Activated naive CD4-positive, alpha-beta T cell treated with anti-CD3 and anti-CD28 coated beads, Interleukin-2, amount 50 U/mL, for 24 hours (primary cell): Measurements from ENCODE around the gene CLTRN.

Experiments
- H3K27ac Mint-ChIP-seq: one replicate; pipeline ENCODE4 v1.8.0; 2021; ENCODE audit warnings: mild to moderate bottlenecking, mixed read lengths
- H3K27me3 Mint-ChIP-seq: one replicate; pipeline ENCODE4 v1.8.0; 2021; ENCODE audit warnings: mixed read lengths
- H3K36me3 Mint-ChIP-seq: one replicate; pipeline ENCODE4 v1.8.0; 2021; ENCODE audit warnings: mixed read lengths
- H3K4me1 Mint-ChIP-seq: one replicate; pipeline ENCODE4 v1.8.0; 2021; ENCODE audit warnings: mixed read lengths
- H3K4me3 Mint-ChIP-seq: one replicate; pipeline ENCODE4 v1.8.0; 2021; ENCODE audit warnings: mild to moderate bottlenecking, mixed read lengths
- H3K9me3 Mint-ChIP-seq: one replicate; pipeline ENCODE4 v1.8.0; 2021; ENCODE audit warnings: mixed read lengths

The CLTRN gene

GRCh38 chrX:15617111-15617510, 47.5 kb downstream of the CLTRN start:
- H3K36me3 Mint-ChIP-seq = no peaks in the 10 kb centered on the region
- no peak overlapping the region for H3K27ac Mint-ChIP-seq
- no peaks in the 10 kb centered on the region for H3K4me1 Mint-ChIP-seq
- H3K27me3 Mint-ChIP-seq = peaks cover 4% of the 10 kb centered on the region
- no peaks in the 10 kb centered on the region for H3K9me3 Mint-ChIP-seq
- H3K4me3 Mint-ChIP-seq = no peak overlapping the region

- H3K4me1 Mint-ChIP-seq = no peaks in the 10 kb centered on the region
These were observed 48.1 kb downstream of the CLTRN start for GRCh38 chrX:15616531-15616930.

GRCh38 chrX:15607067-15607466, 57.5 kb downstream of the CLTRN start:
- Mint-ChIP-seq H3K27ac (no peak overlapping the region), H3K9me3 (no peaks in the 10 kb centered on the region), H3K36me3 (no peaks in the 10 kb centered on the region), H3K27me3 (peaks cover 4% of the 10 kb centered on the region), H3K4me3 (no peak overlapping the region), H3K4me1 (no peaks in the 10 kb centered on the region)

More at GRCh38 chrX:15616531-15616930, 48.1 kb downstream of the CLTRN start:
- Mint-ChIP-seq H3K9me3 (no peaks in the 10 kb centered on the region), H3K27me3 (peaks cover 4% of the 10 kb centered on the region), H3K4me3 (no peak overlapping the region), H3K36me3 (no peaks in the 10 kb centered on the region), H3K27ac (no peak overlapping the region)

GRCh38 chrX:15606136-15606535, 58.5 kb downstream of the CLTRN start:
- no peak overlapping the region for H3K4me3 Mint-ChIP-seq
- no peak overlapping the region for H3K27ac Mint-ChIP-seq
- peaks cover 6% of the 10 kb centered on the region for H3K27me3 Mint-ChIP-seq

GRCh38 chrX:15605226-15605625, 59.4 kb downstream of the CLTRN start:
- Mint-ChIP-seq H3K4me1 (no peaks in the 10 kb centered on the region), H3K27ac (no peak overlapping the region), H3K4me3 (no peak overlapping the region), H3K27me3 (peaks cover 6% of the 10 kb centered on the region), H3K9me3 (no peaks in the 10 kb centered on the region), H3K36me3 (no peaks in the 10 kb centered on the region)

More at GRCh38 chrX:15606136-15606535, 58.5 kb downstream of the CLTRN start:
- H3K9me3 Mint-ChIP-seq = no peaks in the 10 kb centered on the region
- no peaks in the 10 kb centered on the region for H3K36me3 Mint-ChIP-seq
- no peaks in the 10 kb centered on the region for H3K4me1 Mint-ChIP-seq

GRCh38 chrX:15602761-15603160, 61.8 kb downstream of the CLTRN start:
- Mint-ChIP-seq H3K36me3 (no peaks in the 10 kb centered on the region), H3K4me1 (no peaks in the 10 kb centered on the region), H3K4me3 (no peak overlapping the region), H3K27me3 (peaks cover 3% of the 10 kb centered on the region), H3K9me3 (no peaks in the 10 kb centered on the region), H3K27ac (no peak overlapping the region)

GRCh38 chrX:15601932-15602331, 62.7 kb downstream of the CLTRN start:
- Mint-ChIP-seq H3K27ac (no peak overlapping the region), H3K36me3 (no peaks in the 10 kb centered on the region), H3K4me3 (no peak overlapping the region), H3K9me3 (no peaks in the 10 kb centered on the region), H3K27me3 (peaks cover 3% of the 10 kb centered on the region), H3K4me1 (no peaks in the 10 kb centered on the region)

GRCh38 chrX:15600745-15601144, 63.9 kb downstream of the CLTRN start, which contains the start of gene ACE2:
Gene ACE2 (minus strand): TSS chrX:15600960. CDS start chrX:15600911, 49 bp downstream.
- Mint-ChIP-seq H3K36me3 (no peaks in the 10 kb centered on the region), H3K27ac (no peak within 1 kb of the TSS), H3K27me3 (peaks cover 3% of the 10 kb centered on the region), H3K9me3 (no peaks in the 10 kb centered on the region), H3K4me1 (no peaks in the 10 kb centered on the region), H3K4me3 (no peak within 1 kb of the TSS)

GRCh38 chrX:15600049-15600448, 64.6 kb downstream of the CLTRN start:
- H3K4me3 Mint-ChIP-seq = no peak overlapping the region

GRCh38 chrX:15599461-15599860, 65.1 kb downstream of the CLTRN start:
- Mint-ChIP-seq H3K27me3 (peaks cover 3% of the 10 kb centered on the region), H3K9me3 (no peaks in the 10 kb centered on the region), H3K36me3 (no peaks in the 10 kb centered on the region), H3K27ac (no peak overlapping the region), H3K4me3 (no peak overlapping the region), H3K4me1 (no peaks in the 10 kb centered on the region)

More at GRCh38 chrX:15600049-15600448, 64.6 kb downstream of the CLTRN start:
- Mint-ChIP-seq H3K9me3 (no peaks in the 10 kb centered on the region), H3K27me3 (peaks cover 3% of the 10 kb centered on the region), H3K36me3 (no peaks in the 10 kb centered on the region), H3K4me1 (no peaks in the 10 kb centered on the region), H3K27ac (no peak overlapping the region)

- no peaks in the 10 kb centered on the region for H3K9me3 Mint-ChIP-seq
- H3K4me3 Mint-ChIP-seq = no peak overlapping the region
- no peaks in the 10 kb centered on the region for H3K4me1 Mint-ChIP-seq
- peaks cover 1% of the 10 kb centered on the region for H3K27me3 Mint-ChIP-seq
- no peak overlapping the region for H3K27ac Mint-ChIP-seq
- H3K36me3 Mint-ChIP-seq = no peaks in the 10 kb centered on the region
These were observed 66.6 kb downstream of the CLTRN start for GRCh38 chrX:15598026-15598425.

- Mint-ChIP-seq H3K4me3 (no peak overlapping the region), H3K9me3 (no peaks in the 10 kb centered on the region), H3K4me1 (no peaks in the 10 kb centered on the region), H3K27me3 (peaks cover 7% of the 10 kb centered on the region), H3K27ac (no peak overlapping the region), H3K36me3 (no peaks in the 10 kb centered on the region)
These were observed 70.2 kb downstream of the CLTRN start for GRCh38 chrX:15594371-15594770.

- no peaks in the 10 kb centered on the region for H3K9me3 Mint-ChIP-seq
- no peaks in the 10 kb centered on the region for H3K36me3 Mint-ChIP-seq
- no peak overlapping the region for H3K27ac Mint-ChIP-seq
- H3K27me3 Mint-ChIP-seq = peaks cover 2% of the 10 kb centered on the region
- H3K4me1 Mint-ChIP-seq = no peaks in the 10 kb centered on the region
- H3K4me3 Mint-ChIP-seq = no peak overlapping the region
These were observed 84.5 kb downstream of the CLTRN start for GRCh38 chrX:15579778-15580747.
